K562 (cell line): ENCODE data around the gene SCAF11. TPM values are rescaled to one million over a fixed set of nuclear protein-coding genes. Genes with fewer than 3 reads are reported as not detected.

Source experiments
- EHMT2 ChIP-seq: fragments of 450-650 bp; IDR thresholded peaks from 2 replicates; pipeline ENCODE4 v1.6.1; 2018; ENCODE audit warnings: antibody characterized with exemption
- GTF2A2 ChIP-seq: IDR thresholded peaks from 2 replicates; pipeline ENCODE4 v1.6.1; 2016; ENCODE audit warnings: mild to moderate bottlenecking, missing genetic modification characterization, missing compliant biosample characterization
- MAFG ChIP-seq: fragments of 450-650 bp; conservative IDR thresholded peaks from 2 replicates; pipeline ENCODE4 v1.6.1; 2016; ENCODE audit warnings: missing genetic modification characterization, missing compliant biosample characterization
- ZBTB8A ChIP-seq: fragments of 450-650 bp; IDR thresholded peaks from 2 replicates; pipeline ENCODE4 v1.6.1; 2018; ENCODE audit warnings: mild to moderate bottlenecking, moderate library complexity; ENCODE audit not compliant: partially characterized antibody
- ZNF561 ChIP-seq: fragments of 450-650 bp; formaldehyde crosslinking; conservative IDR thresholded peaks from 2 replicates; pipeline ENCODE4 v1.4.0; 2020; ENCODE audit warnings: mild to moderate bottlenecking, moderate library complexity
- polyA plus RNA-seq, 8 experiments: library from polyadenylated mRNA; depleted of rRNA in 4 of 8; stranded (reverse) in 5 of 8; unstranded in 3 of 8; fragments of >200 nt; fragmentation: Nextera tagmentation in 2 of 8; fragmentation: Illumina TruSeq in 1 of 8; extraction: Ambion mirVana in 2 of 8; extraction: Trizol in 1 of 8; gene quantifications; 2 replicates each; pipeline versions ENCODE4 v1.2.1 to v1.2.3, GENCODE V29; 2011 to 2014; ENCODE audit warnings: inconsistent platforms in 1 of 8, missing spikeins in 1 of 8
- total RNA-seq, 7 experiments: library from RNA; depleted of rRNA in 6 of 7; stranded (reverse); fragments of >200 nt in 6 of 7; fragmentation: Illumina TruSeq in 2 of 7; extraction: Trizol in 2 of 7; gene quantifications; 2 replicates each; pipeline versions ENCODE4 v1.2.1 to v1.2.3, GENCODE V29; 2011 to 2021; ENCODE audit warnings: low replicate concordance in 1 of 7
- TF ChIP-seq, protein P1 (sequence below): IDR thresholded peaks from 3 replicates; pipeline ENCODE4 v1.6.1; 2011; ENCODE audit warnings: borderline replicate concordance, mild to moderate bottlenecking, moderate library complexity; ENCODE audit not compliant: insufficient read length; ENCODE audit errors: extremely low read depth
- TF ChIP-seq, protein P2 (sequence below): fragments of 200-600 bp; sonication (generic); IDR thresholded peaks from one replicate; pipeline ENCODE4 v1.6.1; 2012; ENCODE audit warnings: mild to moderate bottlenecking, low read depth, low read length, inconsistent platforms
- TF ChIP-seq, protein P3 (sequence below): sonication (generic); formaldehyde crosslinking; IDR thresholded peaks from 2 replicates; pipeline ENCODE4 v1.9.0; 2022; ENCODE audit warnings: mild to moderate bottlenecking, missing genetic modification reagents

Gene SCAF11
- total and polyA plus RNA-seq, 9 of the 15 experiments (the other 6 are each of a cell fraction or from before 2014, with no cell fraction given): 30.4 to 119 (median 80.0) TPM

DNA sequence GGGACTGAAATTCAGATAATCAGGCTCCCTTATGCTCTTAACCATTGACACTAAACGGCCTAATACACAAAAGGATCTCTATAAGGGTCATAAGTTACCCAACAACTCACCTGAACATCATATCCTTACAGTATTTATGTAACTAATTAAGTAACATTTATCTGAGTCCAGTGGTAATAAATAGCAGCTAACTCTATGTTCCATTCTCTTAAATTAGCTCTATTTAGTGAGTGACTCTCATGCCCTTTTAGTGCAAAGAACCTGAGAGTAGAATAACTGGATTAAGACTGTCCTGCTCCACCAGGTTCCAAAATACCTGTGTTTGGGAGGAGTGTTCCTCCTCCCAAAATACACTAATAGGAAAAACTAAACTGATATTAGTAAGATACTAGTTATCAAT, 9.8 kb downstream of the SCAF11 start (continued):
- TF ChIP-seq, protein P1, sequence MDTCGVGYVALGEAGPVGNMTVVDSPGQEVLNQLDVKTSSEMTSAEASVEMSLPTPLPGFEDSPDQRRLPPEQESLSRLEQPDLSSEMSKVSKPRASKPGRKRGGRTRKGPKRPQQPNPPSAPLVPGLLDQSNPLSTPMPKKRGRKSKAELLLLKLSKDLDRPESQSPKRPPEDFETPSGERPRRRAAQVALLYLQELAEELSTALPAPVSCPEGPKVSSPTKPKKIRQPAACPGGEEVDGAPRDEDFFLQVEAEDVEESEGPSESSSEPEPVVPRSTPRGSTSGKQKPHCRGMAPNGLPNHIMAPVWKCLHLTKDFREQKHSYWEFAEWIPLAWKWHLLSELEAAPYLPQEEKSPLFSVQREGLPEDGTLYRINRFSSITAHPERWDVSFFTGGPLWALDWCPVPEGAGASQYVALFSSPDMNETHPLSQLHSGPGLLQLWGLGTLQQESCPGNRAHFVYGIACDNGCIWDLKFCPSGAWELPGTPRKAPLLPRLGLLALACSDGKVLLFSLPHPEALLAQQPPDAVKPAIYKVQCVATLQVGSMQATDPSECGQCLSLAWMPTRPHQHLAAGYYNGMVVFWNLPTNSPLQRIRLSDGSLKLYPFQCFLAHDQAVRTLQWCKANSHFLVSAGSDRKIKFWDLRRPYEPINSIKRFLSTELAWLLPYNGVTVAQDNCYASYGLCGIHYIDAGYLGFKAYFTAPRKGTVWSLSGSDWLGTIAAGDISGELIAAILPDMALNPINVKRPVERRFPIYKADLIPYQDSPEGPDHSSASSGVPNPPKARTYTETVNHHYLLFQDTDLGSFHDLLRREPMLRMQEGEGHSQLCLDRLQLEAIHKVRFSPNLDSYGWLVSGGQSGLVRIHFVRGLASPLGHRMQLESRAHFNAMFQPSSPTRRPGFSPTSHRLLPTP: no peak
- TF ChIP-seq MAFG (tag): no peak
- TF ChIP-seq, protein P2, sequence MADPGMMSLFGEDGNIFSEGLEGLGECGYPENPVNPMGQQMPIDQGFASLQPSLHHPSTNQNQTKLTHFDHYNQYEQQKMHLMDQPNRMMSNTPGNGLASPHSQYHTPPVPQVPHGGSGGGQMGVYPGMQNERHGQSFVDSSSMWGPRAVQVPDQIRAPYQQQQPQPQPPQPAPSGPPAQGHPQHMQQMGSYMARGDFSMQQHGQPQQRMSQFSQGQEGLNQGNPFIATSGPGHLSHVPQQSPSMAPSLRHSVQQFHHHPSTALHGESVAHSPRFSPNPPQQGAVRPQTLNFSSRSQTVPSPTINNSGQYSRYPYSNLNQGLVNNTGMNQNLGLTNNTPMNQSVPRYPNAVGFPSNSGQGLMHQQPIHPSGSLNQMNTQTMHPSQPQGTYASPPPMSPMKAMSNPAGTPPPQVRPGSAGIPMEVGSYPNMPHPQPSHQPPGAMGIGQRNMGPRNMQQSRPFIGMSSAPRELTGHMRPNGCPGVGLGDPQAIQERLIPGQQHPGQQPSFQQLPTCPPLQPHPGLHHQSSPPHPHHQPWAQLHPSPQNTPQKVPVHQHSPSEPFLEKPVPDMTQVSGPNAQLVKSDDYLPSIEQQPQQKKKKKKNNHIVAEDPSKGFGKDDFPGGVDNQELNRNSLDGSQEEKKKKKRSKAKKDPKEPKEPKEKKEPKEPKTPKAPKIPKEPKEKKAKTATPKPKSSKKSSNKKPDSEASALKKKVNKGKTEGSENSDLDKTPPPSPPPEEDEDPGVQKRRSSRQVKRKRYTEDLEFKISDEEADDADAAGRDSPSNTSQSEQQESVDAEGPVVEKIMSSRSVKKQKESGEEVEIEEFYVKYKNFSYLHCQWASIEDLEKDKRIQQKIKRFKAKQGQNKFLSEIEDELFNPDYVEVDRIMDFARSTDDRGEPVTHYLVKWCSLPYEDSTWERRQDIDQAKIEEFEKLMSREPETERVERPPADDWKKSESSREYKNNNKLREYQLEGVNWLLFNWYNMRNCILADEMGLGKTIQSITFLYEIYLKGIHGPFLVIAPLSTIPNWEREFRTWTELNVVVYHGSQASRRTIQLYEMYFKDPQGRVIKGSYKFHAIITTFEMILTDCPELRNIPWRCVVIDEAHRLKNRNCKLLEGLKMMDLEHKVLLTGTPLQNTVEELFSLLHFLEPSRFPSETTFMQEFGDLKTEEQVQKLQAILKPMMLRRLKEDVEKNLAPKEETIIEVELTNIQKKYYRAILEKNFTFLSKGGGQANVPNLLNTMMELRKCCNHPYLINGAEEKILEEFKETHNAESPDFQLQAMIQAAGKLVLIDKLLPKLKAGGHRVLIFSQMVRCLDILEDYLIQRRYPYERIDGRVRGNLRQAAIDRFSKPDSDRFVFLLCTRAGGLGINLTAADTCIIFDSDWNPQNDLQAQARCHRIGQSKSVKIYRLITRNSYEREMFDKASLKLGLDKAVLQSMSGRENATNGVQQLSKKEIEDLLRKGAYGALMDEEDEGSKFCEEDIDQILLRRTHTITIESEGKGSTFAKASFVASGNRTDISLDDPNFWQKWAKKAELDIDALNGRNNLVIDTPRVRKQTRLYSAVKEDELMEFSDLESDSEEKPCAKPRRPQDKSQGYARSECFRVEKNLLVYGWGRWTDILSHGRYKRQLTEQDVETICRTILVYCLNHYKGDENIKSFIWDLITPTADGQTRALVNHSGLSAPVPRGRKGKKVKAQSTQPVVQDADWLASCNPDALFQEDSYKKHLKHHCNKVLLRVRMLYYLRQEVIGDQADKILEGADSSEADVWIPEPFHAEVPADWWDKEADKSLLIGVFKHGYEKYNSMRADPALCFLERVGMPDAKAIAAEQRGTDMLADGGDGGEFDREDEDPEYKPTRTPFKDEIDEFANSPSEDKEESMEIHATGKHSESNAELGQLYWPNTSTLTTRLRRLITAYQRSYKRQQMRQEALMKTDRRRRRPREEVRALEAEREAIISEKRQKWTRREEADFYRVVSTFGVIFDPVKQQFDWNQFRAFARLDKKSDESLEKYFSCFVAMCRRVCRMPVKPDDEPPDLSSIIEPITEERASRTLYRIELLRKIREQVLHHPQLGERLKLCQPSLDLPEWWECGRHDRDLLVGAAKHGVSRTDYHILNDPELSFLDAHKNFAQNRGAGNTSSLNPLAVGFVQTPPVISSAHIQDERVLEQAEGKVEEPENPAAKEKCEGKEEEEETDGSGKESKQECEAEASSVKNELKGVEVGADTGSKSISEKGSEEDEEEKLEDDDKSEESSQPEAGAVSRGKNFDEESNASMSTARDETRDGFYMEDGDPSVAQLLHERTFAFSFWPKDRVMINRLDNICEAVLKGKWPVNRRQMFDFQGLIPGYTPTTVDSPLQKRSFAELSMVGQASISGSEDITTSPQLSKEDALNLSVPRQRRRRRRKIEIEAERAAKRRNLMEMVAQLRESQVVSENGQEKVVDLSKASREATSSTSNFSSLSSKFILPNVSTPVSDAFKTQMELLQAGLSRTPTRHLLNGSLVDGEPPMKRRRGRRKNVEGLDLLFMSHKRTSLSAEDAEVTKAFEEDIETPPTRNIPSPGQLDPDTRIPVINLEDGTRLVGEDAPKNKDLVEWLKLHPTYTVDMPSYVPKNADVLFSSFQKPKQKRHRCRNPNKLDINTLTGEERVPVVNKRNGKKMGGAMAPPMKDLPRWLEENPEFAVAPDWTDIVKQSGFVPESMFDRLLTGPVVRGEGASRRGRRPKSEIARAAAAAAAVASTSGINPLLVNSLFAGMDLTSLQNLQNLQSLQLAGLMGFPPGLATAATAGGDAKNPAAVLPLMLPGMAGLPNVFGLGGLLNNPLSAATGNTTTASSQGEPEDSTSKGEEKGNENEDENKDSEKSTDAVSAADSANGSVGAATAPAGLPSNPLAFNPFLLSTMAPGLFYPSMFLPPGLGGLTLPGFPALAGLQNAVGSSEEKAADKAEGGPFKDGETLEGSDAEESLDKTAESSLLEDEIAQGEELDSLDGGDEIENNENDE: no peak
- TF ChIP-seq ZBTB8A: no peak
- no peak for TF ChIP-seq EHMT2
- TF ChIP-seq GTF2A2 (tag): no peak
- TF ChIP-seq, protein P3, sequence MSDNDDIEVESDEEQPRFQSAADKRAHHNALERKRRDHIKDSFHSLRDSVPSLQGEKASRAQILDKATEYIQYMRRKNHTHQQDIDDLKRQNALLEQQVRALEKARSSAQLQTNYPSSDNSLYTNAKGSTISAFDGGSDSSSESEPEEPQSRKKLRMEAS (CRISPR knock-in tag): no peak
- TF ChIP-seq ZNF561 (CRISPR knock-in tag): no peak
